ENCODE data around the gene INIP. TPM values are rescaled to one million over a fixed set of nuclear protein-coding genes. Genes with fewer than 3 reads are reported as not detected.

Gene INIP
- total RNA-seq, 1 experiment from 2014 or later = 24.5 TPM

DNA sequence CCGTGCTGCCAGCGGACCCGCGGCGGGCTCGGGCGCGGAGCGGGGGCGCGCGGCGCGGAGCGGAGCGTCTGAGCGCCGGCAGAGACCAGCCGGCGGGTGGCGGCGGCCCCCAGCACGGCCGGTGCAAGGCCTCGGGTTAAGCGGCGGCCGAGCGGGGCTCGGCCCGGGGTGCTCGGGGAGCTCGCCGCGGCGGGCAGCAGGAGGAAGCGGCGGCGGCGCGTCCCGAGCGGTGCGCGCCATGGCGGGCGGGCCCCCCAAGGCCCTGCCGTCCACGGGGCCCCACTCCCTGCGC is 32.8 kb upstream of the INIP start:
- no peak overlapping the region; a peak in 1 of 5 replicates for H3K4me3 Mint-ChIP-seq
- H2AFZ ChIP-seq (ENCODE audit: low read length) = no peak overlapping the region

More for the DNA sequence above, 32.8 kb upstream of the INIP start:
- Histone ChIP-seq H3K14ac (ENCODE audit: insufficient read depth, low read length) (no peak overlapping the region), H3K4me1 (ENCODE audit: insufficient read depth, low read length) (peaks cover 4% of the 10 kb centered on the region; the same call in 1 of the 2 replicates), H2BK12ac (ENCODE audit: insufficient read length, low read depth, low read length) (no peak overlapping the region), H2BK120ac (ENCODE audit: low read depth, low read length, poor library complexity, severe bottlenecking) (no peak overlapping the region), H2AK5ac (ENCODE audit: insufficient read length, low read length) (no peak overlapping the region), H3K9ac (ENCODE audit: extremely low read depth, insufficient read length, low read length) (no peak overlapping the region), H4K5ac (ENCODE audit: insufficient read length, low read depth, low read length) (no peak overlapping the region), H3K23me2 (ENCODE audit: insufficient read length, low read depth, low read length, poor library complexity, severe bottlenecking) (peaks cover 14% of the 10 kb centered on the region), H4K8ac (replicated peaks; ENCODE audit: insufficient read length, low read depth, low read length) (no peak overlapping the region), H3K79me1 (ENCODE audit: insufficient read depth, low read depth, low read length, poor library complexity, severe bottlenecking) (no peaks in the 10 kb centered on the region), H3K23ac (ENCODE audit: insufficient read length, low read depth, low read length) (no peak overlapping the region), H2BK5ac (ENCODE audit: insufficient read length, low read length) (no peak overlapping the region), H2BK20ac (ENCODE audit: low read depth, low read length, poor library complexity, severe bottlenecking) (no peak overlapping the region), H3T11ph (ENCODE audit: low read length) (no peak overlapping the region), H3K56ac (ENCODE audit: insufficient read length, low read depth, low read length) (no peak overlapping the region), H3K27me3 (ENCODE audit: insufficient read depth, low read length) (0 out of 2 replicates have a peak, but pooled peaks cover 1% of the 10 kb centered on the region), H3K9me3 (ENCODE audit: control insufficient read depth, low read depth, low read length) (no peaks in the 10 kb centered on the region), H3K27ac (ENCODE audit: insufficient read length, low read depth, low read length) (no peak overlapping the region), H3K18ac (ENCODE audit: insufficient read length, low read depth, low read length) (no peak overlapping the region), H4K91ac (ENCODE audit: insufficient read length, low read depth, low read length) (no peak overlapping the region), H3K4me2 (ENCODE audit: insufficient read depth, insufficient read length, low read length) (peak overlapping the region; percentile 55), H4K20me1 (ENCODE audit: control insufficient read depth, insufficient read depth, insufficient read length) (no peaks in the 10 kb centered on the region), H2BK15ac (ENCODE audit: low read depth, low read length) (no peak overlapping the region), H3K79me2 (ENCODE audit: insufficient read depth, low read length) (no peaks in the 10 kb centered on the region), H3K4ac (ENCODE audit: low read depth, low read length) (no peak overlapping the region)
- peaks cover 8% of the 10 kb centered on the region for H3K27me3 Mint-ChIP-seq (ENCODE audit: low read depth)
- no CpG with 5 or more reads among the region's 50 CpGs for WGBS (ENCODE audit: extremely low coverage, insufficient read length, low lambda C conversion rate)
- H3K36me3 Mint-ChIP-seq (ENCODE audit: insufficient read depth in 1 of 3, low read depth in 3 of 3) = no peaks in the 10 kb centered on the region
- H3K4me1 Mint-ChIP-seq = peaks cover 28 to 29% of the 10 kb centered on the region in 2 experiments
- H3K9me3 Mint-ChIP-seq = no peaks in the 10 kb centered on the region; a peak in 1 of 5 replicates
- no peak for DNase-seq
- no peak for TF ChIP-seq CTCF (conservative IDR thresholded peaks at IDR 0.05)
- no peak overlapping the region for H3K27ac Mint-ChIP-seq

All from H9 (cell line).